ENCODE measurements around the gene RPL29.

GRCh38 chr3:51985063-51985462 is 10.6 kb downstream of the RPL29 start:
- TF ChIP-seq CTCF (conservative IDR thresholded peaks at IDR 0.05; ENCODE audit: low read depth, low read length) (no peak), RAD21 (IDR thresholded peaks at IDR 0.05; ENCODE audit: low read length) (no peak), BHLHE40 (IDR thresholded peaks at IDR 0.05; ENCODE audit: low read depth, low read length) (no peak), POLR2A (IDR thresholded peaks at IDR 0.05; ENCODE audit: low read depth, low read length) (no peak), CHD1 (IDR thresholded peaks at IDR 0.05; ENCODE audit: low read depth, low read length) (no peak), MAZ (IDR thresholded peaks at IDR 0.05; ENCODE audit: borderline replicate concordance, low read depth, low read length) (no peak), CEBPB (IDR thresholded peaks at IDR 0.05; ENCODE audit: low read depth, low read length) (no peak), NFE2L2 (IDR thresholded peaks at IDR 0.05; ENCODE audit: low read depth, low read length) (no peak), RFX5 (IDR thresholded peaks at IDR 0.05; ENCODE audit: low read depth, low read length) (no peak), MXI1 (IDR thresholded peaks at IDR 0.05; ENCODE audit: borderline replicate concordance, low read depth, low read length) (no peak), SMC3 (IDR thresholded peaks at IDR 0.05; ENCODE audit: low read depth, low read length) (no peak)
- TF ChIP-seq, protein P1, sequence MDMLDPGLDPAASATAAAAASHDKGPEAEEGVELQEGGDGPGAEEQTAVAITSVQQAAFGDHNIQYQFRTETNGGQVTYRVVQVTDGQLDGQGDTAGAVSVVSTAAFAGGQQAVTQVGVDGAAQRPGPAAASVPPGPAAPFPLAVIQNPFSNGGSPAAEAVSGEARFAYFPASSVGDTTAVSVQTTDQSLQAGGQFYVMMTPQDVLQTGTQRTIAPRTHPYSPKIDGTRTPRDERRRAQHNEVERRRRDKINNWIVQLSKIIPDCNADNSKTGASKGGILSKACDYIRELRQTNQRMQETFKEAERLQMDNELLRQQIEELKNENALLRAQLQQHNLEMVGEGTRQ (IDR thresholded peaks at IDR 0.05; ENCODE audit: low read depth, low read length) = no peak
- TF ChIP-seq, protein P2, sequence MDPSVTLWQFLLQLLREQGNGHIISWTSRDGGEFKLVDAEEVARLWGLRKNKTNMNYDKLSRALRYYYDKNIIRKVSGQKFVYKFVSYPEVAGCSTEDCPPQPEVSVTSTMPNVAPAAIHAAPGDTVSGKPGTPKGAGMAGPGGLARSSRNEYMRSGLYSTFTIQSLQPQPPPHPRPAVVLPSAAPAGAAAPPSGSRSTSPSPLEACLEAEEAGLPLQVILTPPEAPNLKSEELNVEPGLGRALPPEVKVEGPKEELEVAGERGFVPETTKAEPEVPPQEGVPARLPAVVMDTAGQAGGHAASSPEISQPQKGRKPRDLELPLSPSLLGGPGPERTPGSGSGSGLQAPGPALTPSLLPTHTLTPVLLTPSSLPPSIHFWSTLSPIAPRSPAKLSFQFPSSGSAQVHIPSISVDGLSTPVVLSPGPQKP (IDR thresholded peaks at IDR 0.05; ENCODE audit: borderline replicate concordance, low read depth, low read length) = no peak

All from IMR-90 (cell line).